Neural cell (in vitro differentiated cells): Measurements from ENCODE around the gene TLX3. TPM values are rescaled to one million over a fixed set of nuclear protein-coding genes. Genes with fewer than 3 reads are reported as not detected.

ENCODE experiments used
- H2AFZ ChIP-seq: fragments of 200-600, 300-800 bp; sonication (generic), shearing (Covaris generic); 2 replicates; pipeline ENCODE4 v1.6.0; 2014; ENCODE audit warnings: low read depth, mild to moderate bottlenecking, antibody characterized with exemption, low read length, moderate library complexity
- H3F3A ChIP-seq: fragments of 200-600 bp; shearing (Covaris generic); 2 replicates; pipeline ENCODE4 v1.6.1; 2016; ENCODE audit warnings: mild to moderate bottlenecking, moderate library complexity, mixed read lengths, antibody characterized with exemption, low read length; ENCODE audit not compliant: insufficient read depth, poor library complexity, severe bottlenecking
- H3K27ac ChIP-seq: fragments of 200-600, 300-800 bp; sonication (generic), shearing (Covaris generic); 2 replicates; pipeline ENCODE4 v1.5.1; 2014; ENCODE audit warnings: mild to moderate bottlenecking, low read length, moderate library complexity
- H3K27me3 ChIP-seq: fragments of 300-800, 200-600 bp; sonication (generic), shearing (Covaris generic); 2 replicates; pipeline ENCODE4 v1.6.0; 2014; ENCODE audit warnings: mild to moderate bottlenecking, low read depth, low read length, moderate library complexity; ENCODE audit not compliant: insufficient read depth
- H3K36me3 ChIP-seq: fragments of 300-800, 200-600 bp; sonication (generic), shearing (Covaris generic); 2 replicates; pipeline ENCODE4 v1.5.1; 2014; ENCODE audit warnings: mild to moderate bottlenecking, antibody characterized with exemption, low read length, moderate library complexity; ENCODE audit not compliant: insufficient read depth
- H3K4me2 ChIP-seq: fragments of 300-800, 200-600 bp; sonication (generic), shearing (Covaris generic); 2 replicates; pipeline ENCODE4 v1.6.0; 2014; ENCODE audit warnings: mild to moderate bottlenecking, low read length
- H3K4me3 ChIP-seq: fragments of 300-800, 200-600 bp; sonication (generic), shearing (Covaris generic); 2 replicates; pipeline ENCODE4 v1.5.1; 2014; ENCODE audit warnings: mild to moderate bottlenecking, low read length, moderate library complexity
- H3K79me2 ChIP-seq: fragments of 200-600 bp; shearing (Covaris generic); replicated peaks from 2 replicates; pipeline ENCODE4 v1.6.0; 2014; ENCODE audit warnings: mild to moderate bottlenecking, low read length, moderate library complexity; ENCODE audit not compliant: insufficient read depth
- H3K9ac ChIP-seq: fragments of 300-800, 200-600 bp; sonication (generic), shearing (Covaris generic); 2 replicates; pipeline ENCODE4 v1.6.1; 2016; ENCODE audit warnings: mild to moderate bottlenecking, low read length, mixed read lengths
- H3K9me2 ChIP-seq: fragments of 200-600 bp; shearing (Covaris generic); 2 replicates; pipeline ENCODE4 v1.6.1; 2016; ENCODE audit warnings: mild to moderate bottlenecking, low read length, mixed read lengths; ENCODE audit not compliant: insufficient read depth
- H3K9me3 ChIP-seq: fragments of 200-600, 300-800 bp; sonication (generic), shearing (Covaris generic); 2 replicates; pipeline ENCODE4 v1.6.1; 2016; ENCODE audit warnings: mild to moderate bottlenecking, mixed run types, low read length, moderate library complexity, mixed read lengths
- H4K20me1 ChIP-seq: fragments of 200-600 bp; shearing (Covaris generic); 2 replicates; pipeline ENCODE4 v1.6.1; 2016; ENCODE audit warnings: mild to moderate bottlenecking, mixed run types; ENCODE audit not compliant: insufficient read depth
- CTCF ChIP-seq: fragments of 450-650 bp; IDR thresholded peaks from 2 replicates; pipeline ENCODE4 v1.5.1; 2014; ENCODE audit warnings: antibody characterized with exemption, mild to moderate bottlenecking, moderate library complexity; ENCODE audit not compliant: poor library complexity, severe bottlenecking
- EP300 ChIP-seq: fragments of 450-650 bp; conservative IDR thresholded peaks from 2 replicates; pipeline ENCODE4 v1.6.1; 2014; ENCODE audit warnings: antibody characterized with exemption, mild to moderate bottlenecking, moderate library complexity; ENCODE audit not compliant: poor library complexity, severe bottlenecking
- EZH2 ChIP-seq: fragments of 200-600, 300-800 bp; shearing (Covaris generic), sonication (generic); IDR thresholded peaks from 2 replicates; pipeline ENCODE4 v1.6.1; 2014; ENCODE audit warnings: antibody characterized with exemption, low read length, borderline replicate concordance, mild to moderate bottlenecking; ENCODE audit not compliant: insufficient read depth, poor library complexity, severe bottlenecking
- MXI1 ChIP-seq: fragments of 450-650 bp; conservative IDR thresholded peaks from 2 replicates; pipeline ENCODE4 v1.6.1; 2014; ENCODE audit warnings: antibody characterized with exemption, mild to moderate bottlenecking; ENCODE audit not compliant: poor library complexity, severe bottlenecking
- POLR2AphosphoS5 ChIP-seq: IDR thresholded peaks from 2 replicates; pipeline ENCODE4 v1.6.1; 2012
- RAD21 ChIP-seq: fragments of 450-650 bp; conservative IDR thresholded peaks from 2 replicates; pipeline ENCODE4 v1.6.1; 2014; ENCODE audit warnings: antibody characterized with exemption, mild to moderate bottlenecking, moderate library complexity
- REST ChIP-seq: IDR thresholded peaks from 2 replicates; pipeline ENCODE4 v1.6.1; 2012; ENCODE audit warnings: borderline replicate concordance
- SMC3 ChIP-seq: fragments of 450-650 bp; conservative IDR thresholded peaks from 2 replicates; pipeline ENCODE4 v1.6.1; 2014; ENCODE audit warnings: antibody characterized with exemption, mild to moderate bottlenecking, moderate library complexity; ENCODE audit not compliant: poor library complexity
- TAF1 ChIP-seq: IDR thresholded peaks from 2 replicates; pipeline ENCODE4 v1.6.1; 2012; ENCODE audit warnings: low read depth
- polyA plus RNA-seq: library from polyadenylated mRNA; depleted of rRNA; stranded (reverse); fragments of >200 nt; gene quantifications from 2 replicates; pipeline ENCODE4 v1.2.3, GENCODE V29; 2014

TLX3 gene
- polyA plus RNA-seq, 1 donor from 2014 or later, result not detected

GRCh38 chr5:171264843-171265242, 44.2 kb upstream of the TLX3 start:
- no peak overlapping the region for H2AFZ ChIP-seq
- H3K27ac ChIP-seq, result no peak overlapping the region
- H3K9me2 ChIP-seq, result no peaks in the 10 kb centered on the region
- H3K36me3 ChIP-seq, result no peaks in the 10 kb centered on the region
- no peak overlapping the region for H3K9ac ChIP-seq
- H3K4me2 ChIP-seq, result no peak overlapping the region
- H3K27me3 ChIP-seq, result no peaks in the 10 kb centered on the region
- H3K9me3 ChIP-seq, result no peaks in the 10 kb centered on the region
- no peaks in the 10 kb centered on the region for H4K20me1 ChIP-seq
- H3K79me2 ChIP-seq, result no peaks in the 10 kb centered on the region
- H3F3A ChIP-seq, result no peaks in the 10 kb centered on the region
- no peak overlapping the region for H3K4me3 ChIP-seq
- TF ChIP-seq EZH2 (no peak), SMC3 (no peak), MXI1 (no peak), RAD21 (no peak), POLR2AphosphoS5 (no peak), EP300 (no peak), TAF1 (no peak), CTCF (no peak), REST (no peak)

GRCh38 chr5:171268700-171269620, 40.1 kb upstream of the TLX3 start:
- Histone ChIP-seq H3K79me2 (no peaks in the 10 kb centered on the region), H3K27ac (no peak overlapping the region), H2AFZ (no peak overlapping the region), H3K9me2 (no peaks in the 10 kb centered on the region), H3K4me3 (no peak overlapping the region), H3K9me3 (no peaks in the 10 kb centered on the region), H3F3A (no peaks in the 10 kb centered on the region), H3K4me2 (no peak overlapping the region), H3K36me3 (no peaks in the 10 kb centered on the region), H3K9ac (no peak overlapping the region), H4K20me1 (no peaks in the 10 kb centered on the region), H3K27me3 (no peaks in the 10 kb centered on the region)
- TF ChIP-seq EP300 (no peak), MXI1 (no peak), TAF1 (no peak), CTCF (no peak), POLR2AphosphoS5 (no peak), EZH2 (no peak), REST (no peak), RAD21 (no peak), SMC3 (no peak)
